HG02840 (cell line): Measurements from ENCODE around the gene TMED5.
"Not testable (repeated sequence)": the region's sequence is repeated elsewhere in the genome, so short reads cannot be mapped to it uniquely, and the experiment has no call there.

Source experiments
- ATAC-seq: cut with Tn5 transposase; IDR thresholded peaks from one replicate; pipeline ENCODE4 v1.9.1; 2021; ENCODE audit warnings: mild to moderate bottlenecking, moderate library complexity, moderate number of reproducible peaks; ENCODE audit not compliant: unreplicated experiment, low FRiP score

TMED5 gene

GRCh38 chr1:93179886-93180722 is at the start of gene TMED5:
TMED5 (minus strand) TSS chr1:93180413; CDS start chr1:93180242, 171 bp downstream.
- peak; percentile 86 for ATAC-seq

GRCh38 chr1:93223023-93223675 is 42.9 kb upstream of the TMED5 start:
- no peak for ATAC-seq

GRCh38 chr1:93221913-93222312 is 41.7 kb upstream of the TMED5 start:
- no peak for ATAC-seq

GRCh38 chr1:93220716-93221115 is 40.5 kb upstream of the TMED5 start:
- not testable (repeated sequence) for ATAC-seq

- ATAC-seq, result no peak
These were observed 39.2 kb upstream of the TMED5 start for GRCh38 chr1:93219443-93219842.

GRCh38 chr1:93215322-93215721 is 35.1 kb upstream of the TMED5 start:
- no peak for ATAC-seq

- ATAC-seq, result no peak
These were observed 27.0 kb upstream of the TMED5 start for GRCh38 chr1:93207211-93207610.

GRCh38 chr1:93206567-93206954 is 26.3 kb upstream of the TMED5 start:
- no peak for ATAC-seq

GRCh38 chr1:93205892-93206566 is 25.8 kb upstream of the TMED5 start:
- no peak for ATAC-seq

- ATAC-seq, result no peak
These were observed 20.5 kb upstream of the TMED5 start for GRCh38 chr1:93200714-93201113.

- no peak for ATAC-seq
These were observed 19.9 kb upstream of the TMED5 start for GRCh38 chr1:93200086-93200620.

- ATAC-seq, result no peak
These were observed 18.9 kb upstream of the TMED5 start for GRCh38 chr1:93199150-93199549.

- no peak for ATAC-seq
These were observed 16.4 kb upstream of the TMED5 start for GRCh38 chr1:93196591-93196990.

- ATAC-seq, result no peak
These were observed 14.2 kb upstream of the TMED5 start for GRCh38 chr1:93194231-93194990.

- no peak for ATAC-seq
These were observed 10.2 kb upstream of the TMED5 start for GRCh38 chr1:93190432-93190831.

- ATAC-seq, result no peak
These were observed 6.5 kb upstream of the TMED5 start for GRCh38 chr1:93186667-93187066.

- ATAC-seq, result peak; percentile 5
These were observed 755 bp upstream of the TMED5 start, which contains the start of gene CCDC18 for GRCh38 chr1:93180723-93181613. CCDC18 (plus strand) TSS chr1:93180724; CDS start chr1:93183362, 2,638 bp downstream.

- no peak for ATAC-seq
These were observed 1.8 kb downstream of the TMED5 start for GRCh38 chr1:93178418-93178817.

- ATAC-seq, result no peak
These were observed 2.2 kb downstream of the TMED5 start for GRCh38 chr1:93177991-93178390.
